Fibroblast of lung (primary cell): ENCODE data around the gene SPATA20. TPM values are rescaled to one million over a fixed set of nuclear protein-coding genes. Genes with fewer than 3 reads are reported as not detected.

ENCODE experiments used
- DNase-seq, 2 donors: peaks; one replicate each; pipeline versions ENCODE4 v3.0.0 to v3.0.0-alpha.2; 2010; ENCODE audit warnings: low read depth in 2 of 2
- H2AFZ ChIP-seq: 2 replicates; pipeline ENCODE4 v1.5.1; 2012; ENCODE audit warnings: low read length, control low read depth, inconsistent platforms
- H3K27ac ChIP-seq: 2 replicates; pipeline ENCODE4 v1.5.1; 2011; ENCODE audit warnings: low read length, control low read depth; ENCODE audit not compliant: insufficient read depth
- H3K27me3 ChIP-seq: 2 replicates; pipeline ENCODE4 v1.5.1; 2011; ENCODE audit warnings: mild to moderate bottlenecking, low read length; ENCODE audit not compliant: control insufficient read depth, insufficient read depth
- H3K36me3 ChIP-seq: 2 replicates; pipeline ENCODE4 v1.5.1; 2011; ENCODE audit warnings: low read length; ENCODE audit not compliant: control insufficient read depth, insufficient read depth
- H3K4me1 ChIP-seq: 2 replicates; pipeline ENCODE4 v1.5.1; 2011; ENCODE audit warnings: low read length; ENCODE audit not compliant: control insufficient read depth, insufficient read depth; ENCODE audit errors: extremely low read depth
- H3K4me2 ChIP-seq: 2 replicates; pipeline ENCODE4 v1.5.1; 2011; ENCODE audit warnings: low read length, control low read depth; ENCODE audit not compliant: insufficient read depth; ENCODE audit errors: extremely low read depth
- H3K4me3 ChIP-seq, 4 experiments: fragments of 200-600 bp in 1 of 4; sonication (generic) in 1 of 4; replicated peaks in 1 of 4; 2 replicates each; pipeline ENCODE4 v1.5.1; 2011 to 2016; ENCODE audit warnings: low read length in 4 of 4, low read depth in 3 of 4, mild to moderate bottlenecking in 3 of 4, control low read depth in 2 of 4, inconsistent platforms in 1 of 4, mixed read lengths in 1 of 4; ENCODE audit not compliant: insufficient read depth in 1 of 4; ENCODE audit errors: control extremely low read depth in 1 of 4
- H3K79me2 ChIP-seq: 2 replicates; pipeline ENCODE4 v1.5.1; 2012; ENCODE audit warnings: mild to moderate bottlenecking, low read length, inconsistent platforms; ENCODE audit not compliant: control insufficient read depth, insufficient read depth
- H3K9ac ChIP-seq: 2 replicates; pipeline ENCODE4 v1.5.1; 2011; ENCODE audit warnings: mild to moderate bottlenecking, low read length, control low read depth; ENCODE audit not compliant: insufficient read depth
- H3K9me3 ChIP-seq: 2 replicates; pipeline ENCODE4 v1.5.1; 2012; ENCODE audit warnings: low read depth, low read length; ENCODE audit not compliant: control insufficient read depth, insufficient read depth
- H4K20me1 ChIP-seq: 2 replicates; pipeline ENCODE4 v1.5.1; 2011; ENCODE audit warnings: low read length; ENCODE audit not compliant: control insufficient read depth, insufficient read depth; ENCODE audit errors: extremely low read depth
- EZH2 ChIP-seq: IDR thresholded peaks from 2 replicates; pipeline ENCODE4 v1.5.1; 2012; ENCODE audit warnings: low read length, control low read depth, mild to moderate bottlenecking; ENCODE audit errors: missing control alignments
- polyA plus RNA-seq, 2 donors: library from polyadenylated mRNA; depleted of rRNA in 1 of 2; stranded (reverse) in 1 of 2; unstranded in 1 of 2; fragments of >200 nt; gene quantifications; 2 replicates each; pipeline ENCODE4 v1.2.1, GENCODE V29; 2011 to 2012; ENCODE audit warnings: missing spikeins in 1 of 2
- total RNA-seq: library from RNA; depleted of rRNA; stranded (reverse); fragments of >200 nt; gene quantifications from 2 replicates; pipeline ENCODE4 v1.2.1, GENCODE V29; 2014
- TF ChIP-seq, protein P1 (sequence below), 2 donors: IDR thresholded peaks in 1 of 2; conservative IDR thresholded peaks in 1 of 2; 1 replicate in 1 of 2; 2 replicates in 1 of 2; pipeline ENCODE4 v1.5.1; 2011 to 2012; ENCODE audit warnings: low read length in 2 of 2, control low read depth in 1 of 2, inconsistent platforms in 1 of 2, low read depth in 1 of 2, mild to moderate bottlenecking in 1 of 2

Gene SPATA20
- total and polyA plus RNA-seq, 2 donors (not counting 1 experiment from before 2014, with no cell fraction given), result 21.6 to 119 TPM

DNA sequence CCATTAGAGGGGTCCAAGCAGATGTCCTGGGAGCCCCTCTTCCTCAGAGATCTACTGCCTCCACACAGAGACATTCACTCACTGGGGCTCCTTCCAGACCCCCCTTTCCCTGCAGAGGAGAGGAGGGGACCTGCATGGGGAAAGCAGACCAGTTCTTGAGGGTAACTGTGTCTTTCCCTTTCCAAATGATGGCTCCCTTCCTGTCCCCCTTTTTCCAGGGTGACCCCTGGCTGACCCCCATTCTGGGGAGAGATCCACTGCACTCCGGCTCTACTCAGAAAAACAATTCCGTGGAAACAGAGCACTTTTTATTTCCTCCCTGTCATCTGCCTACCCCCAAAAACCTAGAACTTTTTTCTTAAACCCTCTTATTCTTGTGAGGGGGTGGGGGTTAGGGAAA lies 19.9 kb downstream of the SPATA20 start:
- Histone ChIP-seq H3K9ac (no peak overlapping the region), H3K9me3 (no peaks in the 10 kb centered on the region), H3K4me1 (peaks cover 10% of the 10 kb centered on the region), H3K36me3 (no peaks in the 10 kb centered on the region), H3K79me2 (no peaks in the 10 kb centered on the region), H3K27ac (no peak overlapping the region), H3K4me2 (no peak overlapping the region), H3K4me3 (no peak overlapping the region), H4K20me1 (no peaks in the 10 kb centered on the region), H3K27me3 (peaks cover 36% of the 10 kb centered on the region), H2AFZ (no peak overlapping the region)
- TF ChIP-seq EZH2, result no peak
- TF ChIP-seq, protein P1, sequence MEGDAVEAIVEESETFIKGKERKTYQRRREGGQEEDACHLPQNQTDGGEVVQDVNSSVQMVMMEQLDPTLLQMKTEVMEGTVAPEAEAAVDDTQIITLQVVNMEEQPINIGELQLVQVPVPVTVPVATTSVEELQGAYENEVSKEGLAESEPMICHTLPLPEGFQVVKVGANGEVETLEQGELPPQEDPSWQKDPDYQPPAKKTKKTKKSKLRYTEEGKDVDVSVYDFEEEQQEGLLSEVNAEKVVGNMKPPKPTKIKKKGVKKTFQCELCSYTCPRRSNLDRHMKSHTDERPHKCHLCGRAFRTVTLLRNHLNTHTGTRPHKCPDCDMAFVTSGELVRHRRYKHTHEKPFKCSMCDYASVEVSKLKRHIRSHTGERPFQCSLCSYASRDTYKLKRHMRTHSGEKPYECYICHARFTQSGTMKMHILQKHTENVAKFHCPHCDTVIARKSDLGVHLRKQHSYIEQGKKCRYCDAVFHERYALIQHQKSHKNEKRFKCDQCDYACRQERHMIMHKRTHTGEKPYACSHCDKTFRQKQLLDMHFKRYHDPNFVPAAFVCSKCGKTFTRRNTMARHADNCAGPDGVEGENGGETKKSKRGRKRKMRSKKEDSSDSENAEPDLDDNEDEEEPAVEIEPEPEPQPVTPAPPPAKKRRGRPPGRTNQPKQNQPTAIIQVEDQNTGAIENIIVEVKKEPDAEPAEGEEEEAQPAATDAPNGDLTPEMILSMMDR (conservative IDR thresholded peaks at IDR 0.05 in 1 of 2, IDR thresholded peaks at IDR 0.05 in 1 of 2; ENCODE audit: low read depth in 1 of 2, low read length in 2 of 2), result no peak
- DNase-seq, result no peak

DNA sequence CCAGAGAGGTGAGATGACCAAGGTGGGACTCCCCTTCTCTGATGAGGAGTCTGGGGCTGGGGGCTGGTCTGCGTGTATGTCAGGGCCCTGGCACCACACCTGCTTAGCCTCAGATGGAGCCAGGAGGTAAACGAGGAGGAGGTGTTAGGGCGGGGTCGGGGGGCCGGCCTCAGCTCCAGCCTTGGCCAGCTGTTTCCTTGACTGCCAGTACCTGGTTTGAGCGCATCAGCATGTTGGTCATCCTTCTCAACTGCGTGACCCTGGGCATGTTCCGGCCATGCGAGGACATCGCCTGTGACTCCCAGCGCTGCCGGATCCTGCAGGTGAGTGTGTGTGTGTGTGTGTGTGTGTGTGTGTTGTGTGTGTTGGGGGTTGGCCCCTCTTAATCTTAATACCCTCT lies 21.7 kb downstream of the SPATA20 start:
- TF ChIP-seq EZH2, result no peak
- TF ChIP-seq, protein P1 (conservative IDR thresholded peaks at IDR 0.05 in 1 of 2, IDR thresholded peaks at IDR 0.05 in 1 of 2; ENCODE audit: low read depth in 1 of 2, low read length in 2 of 2), result no peak
- Histone ChIP-seq H3K9ac (no peak overlapping the region), H3K79me2 (no peaks in the 10 kb centered on the region), H3K4me2 (no peak overlapping the region), H3K27me3 (peaks cover 19% of the 10 kb centered on the region), H3K4me3 (no peak overlapping the region), H4K20me1 (no peaks in the 10 kb centered on the region), H2AFZ (no peak overlapping the region), H3K27ac (no peak overlapping the region), H3K4me1 (peaks cover 10% of the 10 kb centered on the region), H3K36me3 (no peaks in the 10 kb centered on the region), H3K9me3 (no peaks in the 10 kb centered on the region)
- no peak for DNase-seq

DNA sequence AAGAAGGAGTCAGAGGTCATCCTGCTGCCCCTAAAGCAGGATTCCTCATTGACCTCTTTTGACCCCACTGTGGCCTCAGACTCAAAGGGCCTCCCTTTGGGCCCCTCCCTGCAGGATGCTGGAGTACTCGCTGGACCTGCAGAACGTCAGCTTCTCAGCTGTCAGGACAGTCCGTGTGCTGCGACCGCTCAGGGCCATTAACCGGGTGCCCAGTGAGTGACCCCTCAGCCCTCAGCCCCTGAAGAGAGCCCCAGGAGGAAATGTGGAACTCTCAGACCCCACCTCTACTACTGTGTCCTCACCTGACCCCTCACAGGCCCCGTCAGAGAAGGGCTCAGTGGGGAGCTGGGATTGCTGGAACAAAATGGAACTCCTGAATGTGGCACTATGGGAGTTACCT lies 22.6 kb downstream of the SPATA20 start:
- H2AFZ ChIP-seq, result no peak overlapping the region
- no peaks in the 10 kb centered on the region for H3K36me3 ChIP-seq
- no peak overlapping the region for H3K4me2 ChIP-seq
- TF ChIP-seq EZH2, result no peak
- TF ChIP-seq, protein P1 (conservative IDR thresholded peaks at IDR 0.05 in 1 of 2, IDR thresholded peaks at IDR 0.05 in 1 of 2; ENCODE audit: low read depth in 1 of 2, low read length in 2 of 2), result no peak
- H3K27ac ChIP-seq, result no peak overlapping the region
- peaks cover 15% of the 10 kb centered on the region for H3K27me3 ChIP-seq
- no peaks in the 10 kb centered on the region for H3K9me3 ChIP-seq
- H3K4me3 ChIP-seq, result no peak overlapping the region
- peaks cover 6% of the 10 kb centered on the region for H3K4me1 ChIP-seq
- no peaks in the 10 kb centered on the region for H3K79me2 ChIP-seq
- no peak overlapping the region for H3K9ac ChIP-seq
- no peak for DNase-seq
- H4K20me1 ChIP-seq, result no peaks in the 10 kb centered on the region
